Fibroblast of lung (primary cell): Measurements from ENCODE around the gene LYPD5. TPM values are rescaled to one million over a fixed set of nuclear protein-coding genes. Genes with fewer than 3 reads are reported as not detected.

Experiments used
- DNase-seq, 2 donors: peaks; one replicate each; pipeline versions ENCODE4 v3.0.0 to v3.0.0-alpha.2; 2010; ENCODE audit warnings: low read depth in 2 of 2
- H2AFZ ChIP-seq: 2 replicates; pipeline ENCODE4 v1.5.1; 2012; ENCODE audit warnings: low read length, control low read depth, inconsistent platforms
- H3K27ac ChIP-seq: 2 replicates; pipeline ENCODE4 v1.5.1; 2011; ENCODE audit warnings: low read length, control low read depth; ENCODE audit not compliant: insufficient read depth
- H3K27me3 ChIP-seq: 2 replicates; pipeline ENCODE4 v1.5.1; 2011; ENCODE audit warnings: mild to moderate bottlenecking, low read length; ENCODE audit not compliant: control insufficient read depth, insufficient read depth
- H3K36me3 ChIP-seq: 2 replicates; pipeline ENCODE4 v1.5.1; 2011; ENCODE audit warnings: low read length; ENCODE audit not compliant: control insufficient read depth, insufficient read depth
- H3K4me1 ChIP-seq: 2 replicates; pipeline ENCODE4 v1.5.1; 2011; ENCODE audit warnings: low read length; ENCODE audit not compliant: control insufficient read depth, insufficient read depth; ENCODE audit errors: extremely low read depth
- H3K4me2 ChIP-seq: 2 replicates; pipeline ENCODE4 v1.5.1; 2011; ENCODE audit warnings: low read length, control low read depth; ENCODE audit not compliant: insufficient read depth; ENCODE audit errors: extremely low read depth
- H3K4me3 ChIP-seq, 4 experiments: fragments of 200-600 bp in 1 of 4; sonication (generic) in 1 of 4; replicated peaks in 1 of 4; 2 replicates each; pipeline ENCODE4 v1.5.1; 2011 to 2016; ENCODE audit warnings: low read length in 4 of 4, low read depth in 3 of 4, mild to moderate bottlenecking in 3 of 4, control low read depth in 2 of 4, inconsistent platforms in 1 of 4, mixed read lengths in 1 of 4; ENCODE audit not compliant: insufficient read depth in 1 of 4; ENCODE audit errors: control extremely low read depth in 1 of 4
- H3K79me2 ChIP-seq: 2 replicates; pipeline ENCODE4 v1.5.1; 2012; ENCODE audit warnings: mild to moderate bottlenecking, low read length, inconsistent platforms; ENCODE audit not compliant: control insufficient read depth, insufficient read depth
- H3K9ac ChIP-seq: 2 replicates; pipeline ENCODE4 v1.5.1; 2011; ENCODE audit warnings: mild to moderate bottlenecking, low read length, control low read depth; ENCODE audit not compliant: insufficient read depth
- H3K9me3 ChIP-seq: 2 replicates; pipeline ENCODE4 v1.5.1; 2012; ENCODE audit warnings: low read depth, low read length; ENCODE audit not compliant: control insufficient read depth, insufficient read depth
- H4K20me1 ChIP-seq: 2 replicates; pipeline ENCODE4 v1.5.1; 2011; ENCODE audit warnings: low read length; ENCODE audit not compliant: control insufficient read depth, insufficient read depth; ENCODE audit errors: extremely low read depth
- EZH2 ChIP-seq: IDR thresholded peaks from 2 replicates; pipeline ENCODE4 v1.5.1; 2012; ENCODE audit warnings: low read length, control low read depth, mild to moderate bottlenecking; ENCODE audit errors: missing control alignments
- polyA plus RNA-seq, 2 donors: library from polyadenylated mRNA; depleted of rRNA in 1 of 2; stranded (reverse) in 1 of 2; unstranded in 1 of 2; fragments of >200 nt; gene quantifications; 2 replicates each; pipeline ENCODE4 v1.2.1, GENCODE V29; 2011 to 2012; ENCODE audit warnings: missing spikeins in 1 of 2
- total RNA-seq: library from RNA; depleted of rRNA; stranded (reverse); fragments of >200 nt; gene quantifications from 2 replicates; pipeline ENCODE4 v1.2.1, GENCODE V29; 2014
- TF ChIP-seq, protein P1 (sequence below), 2 donors: IDR thresholded peaks in 1 of 2; conservative IDR thresholded peaks in 1 of 2; 1 replicate in 1 of 2; 2 replicates in 1 of 2; pipeline ENCODE4 v1.5.1; 2011 to 2012; ENCODE audit warnings: low read length in 2 of 2, control low read depth in 1 of 2, inconsistent platforms in 1 of 2, low read depth in 1 of 2, mild to moderate bottlenecking in 1 of 2

Gene LYPD5
- total and polyA plus RNA-seq, 2 donors (not counting 1 experiment from before 2014, with no cell fraction given) = 0.37 to 0.50 TPM

DNA sequence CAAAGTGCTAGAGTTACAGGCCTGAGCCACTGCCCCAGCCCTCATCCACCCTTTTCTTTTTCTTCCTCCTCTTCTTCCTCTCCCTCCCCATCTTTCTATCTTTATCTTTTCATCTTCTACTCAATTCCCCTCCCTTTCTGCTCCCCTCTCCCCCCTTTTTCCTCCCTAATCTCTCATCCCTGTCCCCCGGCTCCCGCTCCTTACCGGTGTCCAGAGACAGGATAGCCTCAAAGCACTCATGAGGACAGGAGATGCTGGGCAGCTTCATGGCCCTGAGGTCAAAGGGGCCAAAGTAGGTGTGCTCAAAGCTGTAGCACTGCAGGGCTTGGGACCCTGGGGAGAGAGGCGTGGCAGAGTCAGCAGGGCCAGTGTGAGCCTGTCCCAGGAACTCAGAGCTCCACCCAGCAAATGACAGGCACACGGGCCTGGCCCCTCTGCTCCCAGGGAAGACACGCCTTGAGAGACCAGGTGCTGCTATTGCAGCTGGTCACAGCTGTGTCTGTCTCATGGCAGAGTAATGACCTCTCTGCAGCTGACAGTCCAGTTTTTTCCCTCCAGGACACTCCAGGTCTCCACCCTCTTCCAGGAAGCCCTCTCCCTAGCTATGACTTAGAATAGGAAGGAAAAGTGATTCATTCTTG is 2.6 kb downstream of the LYPD5 start:
- peaks cover 16% of the 10 kb centered on the region for H3K27me3 ChIP-seq
- no peaks in the 10 kb centered on the region for H3K4me1 ChIP-seq
- no peak overlapping the region for H3K4me2 ChIP-seq
- H2AFZ ChIP-seq = no peak overlapping the region
- H3K4me3 ChIP-seq = no peak overlapping the region
- H3K9ac ChIP-seq = no peak overlapping the region
- no peak overlapping the region for H3K27ac ChIP-seq
- TF ChIP-seq EZH2 = no peak
- TF ChIP-seq, protein P1, sequence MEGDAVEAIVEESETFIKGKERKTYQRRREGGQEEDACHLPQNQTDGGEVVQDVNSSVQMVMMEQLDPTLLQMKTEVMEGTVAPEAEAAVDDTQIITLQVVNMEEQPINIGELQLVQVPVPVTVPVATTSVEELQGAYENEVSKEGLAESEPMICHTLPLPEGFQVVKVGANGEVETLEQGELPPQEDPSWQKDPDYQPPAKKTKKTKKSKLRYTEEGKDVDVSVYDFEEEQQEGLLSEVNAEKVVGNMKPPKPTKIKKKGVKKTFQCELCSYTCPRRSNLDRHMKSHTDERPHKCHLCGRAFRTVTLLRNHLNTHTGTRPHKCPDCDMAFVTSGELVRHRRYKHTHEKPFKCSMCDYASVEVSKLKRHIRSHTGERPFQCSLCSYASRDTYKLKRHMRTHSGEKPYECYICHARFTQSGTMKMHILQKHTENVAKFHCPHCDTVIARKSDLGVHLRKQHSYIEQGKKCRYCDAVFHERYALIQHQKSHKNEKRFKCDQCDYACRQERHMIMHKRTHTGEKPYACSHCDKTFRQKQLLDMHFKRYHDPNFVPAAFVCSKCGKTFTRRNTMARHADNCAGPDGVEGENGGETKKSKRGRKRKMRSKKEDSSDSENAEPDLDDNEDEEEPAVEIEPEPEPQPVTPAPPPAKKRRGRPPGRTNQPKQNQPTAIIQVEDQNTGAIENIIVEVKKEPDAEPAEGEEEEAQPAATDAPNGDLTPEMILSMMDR (conservative IDR thresholded peaks at IDR 0.05 in 1 of 2, IDR thresholded peaks at IDR 0.05 in 1 of 2; ENCODE audit: low read depth in 1 of 2, low read length in 2 of 2) = no peak
- no peaks in the 10 kb centered on the region for H3K9me3 ChIP-seq
- no peak for DNase-seq
- no peaks in the 10 kb centered on the region for H4K20me1 ChIP-seq
- no peaks in the 10 kb centered on the region for H3K79me2 ChIP-seq
- H3K36me3 ChIP-seq = no peaks in the 10 kb centered on the region

DNA sequence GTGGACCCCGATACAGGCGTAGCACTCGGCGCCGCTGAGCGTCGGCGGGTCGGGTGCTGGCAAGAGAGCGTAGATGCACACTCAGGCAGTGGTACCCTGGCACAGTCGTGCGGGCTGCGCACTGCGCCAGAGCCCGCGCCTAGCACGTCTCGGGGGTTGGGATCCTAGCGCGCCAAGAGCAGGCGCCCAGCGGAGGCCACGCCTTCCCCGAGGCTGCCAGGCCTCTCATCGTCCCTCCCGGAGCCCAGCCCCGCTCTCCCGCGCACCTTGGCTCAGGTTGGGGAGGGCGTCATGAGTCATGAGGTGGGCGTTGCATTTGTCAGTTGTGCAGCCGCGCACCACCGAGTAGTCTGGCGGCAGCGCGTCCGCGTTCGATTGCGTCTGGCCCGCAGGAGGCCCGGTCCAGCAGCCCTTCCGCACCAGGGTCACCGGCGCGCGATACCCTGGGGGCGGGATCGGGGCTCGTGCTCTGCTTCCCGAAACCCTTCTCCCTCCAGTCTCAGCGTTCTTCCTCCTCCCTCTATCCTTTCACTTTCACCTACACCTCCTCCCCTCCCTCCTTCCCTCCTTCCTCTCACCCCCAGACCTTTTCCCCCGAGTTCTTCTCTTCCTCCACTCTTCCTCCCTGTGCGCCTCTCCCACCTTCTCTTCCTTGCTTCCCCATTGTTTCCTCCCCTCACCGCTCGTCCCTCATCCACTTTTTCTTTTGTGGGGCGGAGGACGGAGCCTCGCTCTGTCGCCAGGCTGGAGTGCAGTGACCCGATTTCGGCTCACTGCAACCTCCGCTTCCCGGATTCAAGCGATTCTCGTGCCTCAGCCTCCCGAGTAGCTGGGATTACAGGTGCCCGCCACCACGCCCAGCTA is 3.5 kb downstream of the LYPD5 start:
- Histone ChIP-seq H3K4me3 (peak overlapping the region; percentile 46 to 57 (median 51)), H3K36me3 (no peaks in the 10 kb centered on the region), H3K9ac (no peak overlapping the region), H2AFZ (peak overlapping the region; percentile 66), H4K20me1 (no peaks in the 10 kb centered on the region), H3K4me1 (no peaks in the 10 kb centered on the region), H3K79me2 (no peaks in the 10 kb centered on the region), H3K9me3 (no peaks in the 10 kb centered on the region), H3K27me3 (peaks cover 16% of the 10 kb centered on the region), H3K27ac (no peak overlapping the region), H3K4me2 (peak overlapping the region; percentile 53)
- TF ChIP-seq EZH2 = no peak
- TF ChIP-seq, protein P1 (conservative IDR thresholded peaks at IDR 0.05 in 1 of 2, IDR thresholded peaks at IDR 0.05 in 1 of 2; ENCODE audit: low read depth in 1 of 2, low read length in 2 of 2) = no peak
- DNase-seq = peak in 1 of 2 donors; percentile 42

DNA sequence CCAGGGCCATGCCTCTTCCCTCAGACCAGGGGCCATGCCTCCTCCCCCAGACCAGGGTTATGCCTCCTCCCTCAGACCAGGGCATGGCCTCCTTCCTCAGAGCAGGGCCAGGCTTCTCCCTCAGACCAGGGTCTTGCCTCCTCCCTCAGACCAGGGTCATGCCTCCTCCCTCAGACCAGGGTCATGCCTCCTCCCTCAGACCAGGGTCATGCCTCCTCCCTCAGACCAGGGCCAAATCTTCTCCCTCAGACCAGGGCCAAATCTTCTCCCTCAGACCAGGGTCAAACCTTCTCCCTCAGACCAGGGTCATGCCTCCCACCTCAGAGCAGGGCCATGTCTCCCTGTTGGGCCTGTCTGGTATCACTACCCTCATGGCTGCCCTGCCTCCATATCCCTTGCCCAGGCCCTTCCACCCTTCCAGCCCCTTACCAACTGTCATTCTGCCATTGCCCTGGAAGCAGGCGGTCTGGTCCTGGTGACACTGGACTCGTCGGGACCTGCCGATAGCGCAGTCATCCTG is 4.2 kb downstream of the LYPD5 start:
- no peaks in the 10 kb centered on the region for H3K9me3 ChIP-seq
- no peaks in the 10 kb centered on the region for H4K20me1 ChIP-seq
- H3K9ac ChIP-seq = no peak overlapping the region
- no peak overlapping the region for H3K27ac ChIP-seq
- no peaks in the 10 kb centered on the region for H3K4me1 ChIP-seq
- peak overlapping the region in 2 of 4 experiments; percentile 55 to 57 for H3K4me3 ChIP-seq
- H2AFZ ChIP-seq = no peak overlapping the region
- peaks cover 16% of the 10 kb centered on the region for H3K27me3 ChIP-seq
- DNase-seq = no peak
- no peaks in the 10 kb centered on the region for H3K36me3 ChIP-seq
- no peak for TF ChIP-seq EZH2
- TF ChIP-seq, protein P1 (conservative IDR thresholded peaks at IDR 0.05 in 1 of 2, IDR thresholded peaks at IDR 0.05 in 1 of 2; ENCODE audit: low read depth in 1 of 2, low read length in 2 of 2) = no peak
- no peaks in the 10 kb centered on the region for H3K79me2 ChIP-seq
- H3K4me2 ChIP-seq = peak overlapping the region; percentile 53
